Measurements from ENCODE around the gene ZGLP1.

Gene ZGLP1

GRCh38 chr19:10327793-10328192 is 18.2 kb upstream of the ZGLP1 start:
- no peak for DNase-seq (ENCODE audit: low read depth)

GRCh38 chr19:10325732-10326131 is 16.1 kb upstream of the ZGLP1 start:
- DNase-seq (ENCODE audit: low read depth), result no peak

GRCh38 chr19:10321874-10322835 is 12.5 kb upstream of the ZGLP1 start:
- DNase-seq (ENCODE audit: low read depth), result no peak

GRCh38 chr19:10321417-10321797 is 11.8 kb upstream of the ZGLP1 start:
- no peak for DNase-seq (ENCODE audit: low read depth)

- DNase-seq (ENCODE audit: low read depth), result no peak
Measured at GRCh38 chr19:10320602-10321416, 11.2 kb upstream of the ZGLP1 start.

- DNase-seq (ENCODE audit: low read depth), result no peak
Measured at GRCh38 chr19:10318807-10319682, 9.4 kb upstream of the ZGLP1 start.

- DNase-seq (ENCODE audit: low read depth), result no peak
Measured at GRCh38 chr19:10317857-10318462, 8.3 kb upstream of the ZGLP1 start.

GRCh38 chr19:10317045-10317856 is 7.6 kb upstream of the ZGLP1 start:
- no peak for DNase-seq (ENCODE audit: low read depth)

- DNase-seq (ENCODE audit: low read depth), result no peak
Measured at GRCh38 chr19:10316229-10317044, 6.8 kb upstream of the ZGLP1 start.

- DNase-seq (ENCODE audit: low read depth), result peak; percentile 88
Measured at GRCh38 chr19:10315335-10316214, 6.0 kb upstream of the ZGLP1 start, which contains the start of gene FDX2. Gene FDX2, minus strand, starts transcription at chr19:10316015. Its CDS starts 19 bp downstream, at chr19:10315996.

GRCh38 chr19:10306327-10306726 is 3.3 kb downstream of the ZGLP1 start:
- DNase-seq (ENCODE audit: low read depth), result no peak

- DNase-seq (ENCODE audit: low read depth), result no peak
Measured at GRCh38 chr19:10305139-10305806, 4.3 kb downstream of the ZGLP1 start.

GRCh38 chr19:10299545-10300458 is 9.8 kb downstream of the ZGLP1 start:
- no peak for DNase-seq (ENCODE audit: low read depth)

- no peak for DNase-seq (ENCODE audit: low read depth)
Measured at GRCh38 chr19:10295847-10296591, 13.6 kb downstream of the ZGLP1 start.

- no peak for DNase-seq (ENCODE audit: low read depth)
Measured at GRCh38 chr19:10295305-10295846, 14.2 kb downstream of the ZGLP1 start.

- DNase-seq (ENCODE audit: low read depth), result no peak
Measured at GRCh38 chr19:10294368-10294697, 15.3 kb downstream of the ZGLP1 start.
